ENCODE data around the gene HSBP1L1. TPM values are rescaled to one million over a fixed set of nuclear protein-coding genes. Genes with fewer than 3 reads are reported as not detected.

Gene HSBP1L1
- total and polyA plus RNA-seq, 2 of the 8 experiments (the other 6 are each of a cell fraction or from before 2014, with no cell fraction given): 1.0 to 1.3 TPM

DNA sequence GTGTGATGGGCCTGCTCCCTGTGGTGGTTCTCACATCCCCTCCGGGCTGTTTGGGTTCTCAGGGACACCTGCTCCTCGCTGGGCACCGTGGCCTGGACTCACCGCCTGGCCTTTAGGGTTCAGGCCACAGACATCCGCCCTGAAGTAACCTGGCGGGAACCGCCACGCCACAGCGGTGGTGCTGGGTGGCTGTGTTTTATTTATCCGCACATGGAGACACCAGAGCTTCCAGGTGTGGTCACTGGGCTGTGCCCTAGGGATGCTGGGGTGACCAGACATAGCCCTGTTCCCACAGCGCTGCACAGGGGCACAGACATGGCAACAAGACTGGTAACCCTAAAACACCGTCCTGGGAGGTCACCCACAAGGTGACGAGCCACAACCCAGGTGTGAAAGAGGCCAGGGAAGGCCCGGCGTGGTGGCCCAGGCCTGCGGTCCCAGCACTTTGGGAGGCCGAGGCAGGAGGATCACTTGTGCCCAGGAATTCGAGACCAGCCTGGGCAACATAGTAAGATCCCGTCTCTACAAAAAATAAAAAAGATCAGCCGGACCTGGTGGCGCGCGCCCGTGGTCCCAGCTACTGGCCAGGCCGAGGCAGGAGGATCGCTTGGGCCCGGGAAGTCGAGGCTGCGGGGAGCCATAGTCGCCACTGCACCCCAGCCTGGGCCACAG is 649 bp upstream of the HSBP1L1 start (continued):
- TF ChIP-seq, protein P1, sequence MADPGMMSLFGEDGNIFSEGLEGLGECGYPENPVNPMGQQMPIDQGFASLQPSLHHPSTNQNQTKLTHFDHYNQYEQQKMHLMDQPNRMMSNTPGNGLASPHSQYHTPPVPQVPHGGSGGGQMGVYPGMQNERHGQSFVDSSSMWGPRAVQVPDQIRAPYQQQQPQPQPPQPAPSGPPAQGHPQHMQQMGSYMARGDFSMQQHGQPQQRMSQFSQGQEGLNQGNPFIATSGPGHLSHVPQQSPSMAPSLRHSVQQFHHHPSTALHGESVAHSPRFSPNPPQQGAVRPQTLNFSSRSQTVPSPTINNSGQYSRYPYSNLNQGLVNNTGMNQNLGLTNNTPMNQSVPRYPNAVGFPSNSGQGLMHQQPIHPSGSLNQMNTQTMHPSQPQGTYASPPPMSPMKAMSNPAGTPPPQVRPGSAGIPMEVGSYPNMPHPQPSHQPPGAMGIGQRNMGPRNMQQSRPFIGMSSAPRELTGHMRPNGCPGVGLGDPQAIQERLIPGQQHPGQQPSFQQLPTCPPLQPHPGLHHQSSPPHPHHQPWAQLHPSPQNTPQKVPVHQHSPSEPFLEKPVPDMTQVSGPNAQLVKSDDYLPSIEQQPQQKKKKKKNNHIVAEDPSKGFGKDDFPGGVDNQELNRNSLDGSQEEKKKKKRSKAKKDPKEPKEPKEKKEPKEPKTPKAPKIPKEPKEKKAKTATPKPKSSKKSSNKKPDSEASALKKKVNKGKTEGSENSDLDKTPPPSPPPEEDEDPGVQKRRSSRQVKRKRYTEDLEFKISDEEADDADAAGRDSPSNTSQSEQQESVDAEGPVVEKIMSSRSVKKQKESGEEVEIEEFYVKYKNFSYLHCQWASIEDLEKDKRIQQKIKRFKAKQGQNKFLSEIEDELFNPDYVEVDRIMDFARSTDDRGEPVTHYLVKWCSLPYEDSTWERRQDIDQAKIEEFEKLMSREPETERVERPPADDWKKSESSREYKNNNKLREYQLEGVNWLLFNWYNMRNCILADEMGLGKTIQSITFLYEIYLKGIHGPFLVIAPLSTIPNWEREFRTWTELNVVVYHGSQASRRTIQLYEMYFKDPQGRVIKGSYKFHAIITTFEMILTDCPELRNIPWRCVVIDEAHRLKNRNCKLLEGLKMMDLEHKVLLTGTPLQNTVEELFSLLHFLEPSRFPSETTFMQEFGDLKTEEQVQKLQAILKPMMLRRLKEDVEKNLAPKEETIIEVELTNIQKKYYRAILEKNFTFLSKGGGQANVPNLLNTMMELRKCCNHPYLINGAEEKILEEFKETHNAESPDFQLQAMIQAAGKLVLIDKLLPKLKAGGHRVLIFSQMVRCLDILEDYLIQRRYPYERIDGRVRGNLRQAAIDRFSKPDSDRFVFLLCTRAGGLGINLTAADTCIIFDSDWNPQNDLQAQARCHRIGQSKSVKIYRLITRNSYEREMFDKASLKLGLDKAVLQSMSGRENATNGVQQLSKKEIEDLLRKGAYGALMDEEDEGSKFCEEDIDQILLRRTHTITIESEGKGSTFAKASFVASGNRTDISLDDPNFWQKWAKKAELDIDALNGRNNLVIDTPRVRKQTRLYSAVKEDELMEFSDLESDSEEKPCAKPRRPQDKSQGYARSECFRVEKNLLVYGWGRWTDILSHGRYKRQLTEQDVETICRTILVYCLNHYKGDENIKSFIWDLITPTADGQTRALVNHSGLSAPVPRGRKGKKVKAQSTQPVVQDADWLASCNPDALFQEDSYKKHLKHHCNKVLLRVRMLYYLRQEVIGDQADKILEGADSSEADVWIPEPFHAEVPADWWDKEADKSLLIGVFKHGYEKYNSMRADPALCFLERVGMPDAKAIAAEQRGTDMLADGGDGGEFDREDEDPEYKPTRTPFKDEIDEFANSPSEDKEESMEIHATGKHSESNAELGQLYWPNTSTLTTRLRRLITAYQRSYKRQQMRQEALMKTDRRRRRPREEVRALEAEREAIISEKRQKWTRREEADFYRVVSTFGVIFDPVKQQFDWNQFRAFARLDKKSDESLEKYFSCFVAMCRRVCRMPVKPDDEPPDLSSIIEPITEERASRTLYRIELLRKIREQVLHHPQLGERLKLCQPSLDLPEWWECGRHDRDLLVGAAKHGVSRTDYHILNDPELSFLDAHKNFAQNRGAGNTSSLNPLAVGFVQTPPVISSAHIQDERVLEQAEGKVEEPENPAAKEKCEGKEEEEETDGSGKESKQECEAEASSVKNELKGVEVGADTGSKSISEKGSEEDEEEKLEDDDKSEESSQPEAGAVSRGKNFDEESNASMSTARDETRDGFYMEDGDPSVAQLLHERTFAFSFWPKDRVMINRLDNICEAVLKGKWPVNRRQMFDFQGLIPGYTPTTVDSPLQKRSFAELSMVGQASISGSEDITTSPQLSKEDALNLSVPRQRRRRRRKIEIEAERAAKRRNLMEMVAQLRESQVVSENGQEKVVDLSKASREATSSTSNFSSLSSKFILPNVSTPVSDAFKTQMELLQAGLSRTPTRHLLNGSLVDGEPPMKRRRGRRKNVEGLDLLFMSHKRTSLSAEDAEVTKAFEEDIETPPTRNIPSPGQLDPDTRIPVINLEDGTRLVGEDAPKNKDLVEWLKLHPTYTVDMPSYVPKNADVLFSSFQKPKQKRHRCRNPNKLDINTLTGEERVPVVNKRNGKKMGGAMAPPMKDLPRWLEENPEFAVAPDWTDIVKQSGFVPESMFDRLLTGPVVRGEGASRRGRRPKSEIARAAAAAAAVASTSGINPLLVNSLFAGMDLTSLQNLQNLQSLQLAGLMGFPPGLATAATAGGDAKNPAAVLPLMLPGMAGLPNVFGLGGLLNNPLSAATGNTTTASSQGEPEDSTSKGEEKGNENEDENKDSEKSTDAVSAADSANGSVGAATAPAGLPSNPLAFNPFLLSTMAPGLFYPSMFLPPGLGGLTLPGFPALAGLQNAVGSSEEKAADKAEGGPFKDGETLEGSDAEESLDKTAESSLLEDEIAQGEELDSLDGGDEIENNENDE (IDR thresholded peaks at IDR 0.05; ENCODE audit: insufficient replicate concordance, low read length): no peak
- TF ChIP-seq TBP (IDR thresholded peaks at IDR 0.05; ENCODE audit: low read depth, low read length): no peak
- TF ChIP-seq BCL11A (IDR thresholded peaks at IDR 0.05; ENCODE audit: low read depth in 2 of 2, low read length in 2 of 2): no peak
- no peak for TF ChIP-seq CHD1 (IDR thresholded peaks at IDR 0.05; ENCODE audit: low read depth, low read length)
- TF ChIP-seq POLR2AphosphoS5 (IDR thresholded peaks at IDR 0.05; ENCODE audit: low read depth, low read length): no peak
- TF ChIP-seq JUND (IDR thresholded peaks at IDR 0.05; ENCODE audit: low read length): no peak
- no peak for TF ChIP-seq SP4 (IDR thresholded peaks at IDR 0.05; ENCODE audit: low read length)
- no peak for TF ChIP-seq BRCA1 (IDR thresholded peaks at IDR 0.05; ENCODE audit: low read depth, low read length)
- TF ChIP-seq RFX5 (IDR thresholded peaks at IDR 0.05; ENCODE audit: borderline replicate concordance, low read depth, low read length): no peak
- TF ChIP-seq SP1 (IDR thresholded peaks at IDR 0.05; ENCODE audit: low read depth, low read length): no peak
